H9 (cell line): ENCODE data around the gene RABL3. TPM values are rescaled to one million over a fixed set of nuclear protein-coding genes. Genes with fewer than 3 reads are reported as not detected.

Source experiments
- DNase-seq: peaks from one replicate; pipeline ENCODE4 v3.0.0-alpha.2; 2017
- H2AFZ ChIP-seq: one replicate; pipeline ENCODE4 v1.6.1; 2013; ENCODE audit warnings: mild to moderate bottlenecking, low read length, control low read depth, moderate library complexity
- H2AK5ac ChIP-seq: 2 replicates; pipeline ENCODE4 v1.6.1; 2013; ENCODE audit warnings: low read length, control low read depth, mixed read lengths; ENCODE audit not compliant: insufficient read length
- H2BK120ac ChIP-seq: one replicate; pipeline ENCODE4 v1.6.1; 2013; ENCODE audit warnings: low read depth, mild to moderate bottlenecking, low read length, control low read depth, inconsistent platforms; ENCODE audit not compliant: poor library complexity, severe bottlenecking
- H2BK12ac ChIP-seq: 2 replicates; pipeline ENCODE4 v1.6.1; 2013; ENCODE audit warnings: low read length, control low read depth, mixed read lengths, low read depth; ENCODE audit not compliant: insufficient read length
- H2BK15ac ChIP-seq: 2 replicates; pipeline ENCODE4 v1.6.1; 2013; ENCODE audit warnings: low read depth, low read length, control low read depth
- H2BK20ac ChIP-seq: one replicate; pipeline ENCODE4 v1.6.1; 2013; ENCODE audit warnings: low read depth, mild to moderate bottlenecking, low read length, control low read depth, inconsistent platforms; ENCODE audit not compliant: poor library complexity, severe bottlenecking
- H2BK5ac ChIP-seq: 2 replicates; pipeline ENCODE4 v1.6.1; 2013; ENCODE audit warnings: low read length, control low read depth, mixed read lengths; ENCODE audit not compliant: insufficient read length
- H3K14ac ChIP-seq: 2 replicates; pipeline ENCODE4 v1.6.1; 2013; ENCODE audit warnings: low read length, control low read depth; ENCODE audit not compliant: insufficient read depth
- H3K18ac ChIP-seq: 2 replicates; pipeline ENCODE4 v1.6.1; 2013; ENCODE audit warnings: low read depth, mild to moderate bottlenecking, mixed read lengths, low read length, control low read depth; ENCODE audit not compliant: insufficient read length
- H3K23ac ChIP-seq: 2 replicates; pipeline ENCODE4 v1.6.1; 2013; ENCODE audit warnings: low read length, control low read depth, mixed read lengths, low read depth; ENCODE audit not compliant: insufficient read length
- H3K23me2 ChIP-seq: 2 replicates; pipeline ENCODE4 v1.6.1; 2013; ENCODE audit warnings: low read depth, mild to moderate bottlenecking, mixed read lengths, low read length, control low read depth; ENCODE audit not compliant: insufficient read length, poor library complexity, severe bottlenecking
- H3K27ac ChIP-seq: 2 replicates; pipeline ENCODE4 v1.5.1; 2013; ENCODE audit warnings: low read length, control low read depth, mixed read lengths, low read depth; ENCODE audit not compliant: insufficient read length
- H3K27me3 ChIP-seq: 2 replicates; pipeline ENCODE4 v1.6.1; 2013; ENCODE audit warnings: low read length, control low read depth, inconsistent platforms; ENCODE audit not compliant: insufficient read depth
- H3K4ac ChIP-seq: 2 replicates; pipeline ENCODE4 v1.6.1; 2013; ENCODE audit warnings: low read depth, mild to moderate bottlenecking, control low read depth, inconsistent platforms, low read length, moderate library complexity
- H3K4me1 ChIP-seq: 2 replicates; pipeline ENCODE4 v1.6.1; 2013; ENCODE audit warnings: low read length, control low read depth, inconsistent platforms; ENCODE audit not compliant: insufficient read depth
- H3K4me2 ChIP-seq: 2 replicates; pipeline ENCODE4 v1.6.1; 2013; ENCODE audit warnings: low read length, control low read depth, mixed read lengths; ENCODE audit not compliant: insufficient read length, insufficient read depth
- H3K56ac ChIP-seq: 2 replicates; pipeline ENCODE4 v1.6.1; 2013; ENCODE audit warnings: low read depth, mild to moderate bottlenecking, mixed read lengths, low read length, control low read depth; ENCODE audit not compliant: insufficient read length
- H3K79me1 ChIP-seq: 2 replicates; pipeline ENCODE4 v1.6.1; 2013; ENCODE audit warnings: low read depth, mild to moderate bottlenecking, moderate library complexity, low read length, control low read depth, inconsistent platforms; ENCODE audit not compliant: insufficient read depth, poor library complexity, severe bottlenecking
- H3K79me2 ChIP-seq: 2 replicates; pipeline ENCODE4 v1.6.1; 2013; ENCODE audit warnings: low read length, control low read depth, inconsistent platforms; ENCODE audit not compliant: insufficient read depth
- H3K9ac ChIP-seq: 2 replicates; pipeline ENCODE4 v1.6.1; 2013; ENCODE audit warnings: low read length, control low read depth, mixed read lengths; ENCODE audit not compliant: insufficient read length; ENCODE audit errors: extremely low read depth
- H3K9me3 ChIP-seq: one replicate; pipeline ENCODE4 v1.6.1; 2013; ENCODE audit warnings: low read depth, low read length, inconsistent platforms; ENCODE audit not compliant: control insufficient read depth
- H3T11ph ChIP-seq: one replicate; pipeline ENCODE4 v1.6.1; 2013; ENCODE audit warnings: mild to moderate bottlenecking, low read length, control low read depth, inconsistent platforms
- H4K20me1 ChIP-seq: one replicate; pipeline ENCODE4 v1.6.1; 2013; ENCODE audit not compliant: control insufficient read depth, insufficient read length, insufficient read depth
- H4K5ac ChIP-seq: 2 replicates; pipeline ENCODE4 v1.6.1; 2013; ENCODE audit warnings: low read depth, mild to moderate bottlenecking, mixed read lengths, low read length, control low read depth; ENCODE audit not compliant: insufficient read length
- H4K8ac ChIP-seq: replicated peaks from 2 replicates; pipeline ENCODE4 v1.6.1; 2013; ENCODE audit warnings: low read length, control low read depth, mixed read lengths, low read depth; ENCODE audit not compliant: insufficient read length
- H4K91ac ChIP-seq: 2 replicates; pipeline ENCODE4 v1.6.1; 2013; ENCODE audit warnings: low read depth, mild to moderate bottlenecking, moderate library complexity, mixed read lengths, low read length, control low read depth; ENCODE audit not compliant: insufficient read length
- H3K27ac Mint-ChIP-seq, 3 experiments: 2 replicates in 2 of 3; 3 replicates in 1 of 3; pipeline ENCODE4 v1.8.0; 2020 to 2021; ENCODE audit warnings: mixed read lengths in 3 of 3, mild to moderate bottlenecking in 1 of 3, moderate library complexity in 1 of 3
- H3K27me3 Mint-ChIP-seq: 2 replicates; pipeline ENCODE4 v1.8.0; 2021; ENCODE audit warnings: low read depth, mild to moderate bottlenecking, moderate library complexity, mixed read lengths
- H3K36me3 Mint-ChIP-seq, 3 experiments: 2 replicates in 2 of 3; 3 replicates in 1 of 3; pipeline ENCODE4 v1.8.0; 2020 to 2021; ENCODE audit warnings: low read depth in 3 of 3, mixed read lengths in 3 of 3; ENCODE audit not compliant: insufficient read depth in 1 of 3
- H3K4me1 Mint-ChIP-seq, 2 experiments: 2 replicates each; pipeline ENCODE4 v1.8.0; 2020; ENCODE audit warnings: mixed read lengths in 2 of 2
- H3K4me3 Mint-ChIP-seq, 2 experiments: 2 replicates in 1 of 2; 3 replicates in 1 of 2; pipeline ENCODE4 v1.8.0; 2020 to 2021; ENCODE audit warnings: mild to moderate bottlenecking in 2 of 2, mixed read lengths in 2 of 2, moderate library complexity in 1 of 2
- H3K9me3 Mint-ChIP-seq, 2 experiments: 2 replicates in 1 of 2; 3 replicates in 1 of 2; pipeline ENCODE4 v1.8.0; 2020; ENCODE audit warnings: mild to moderate bottlenecking in 2 of 2, mixed read lengths in 2 of 2, moderate library complexity in 1 of 2
- CTCF ChIP-seq: fragments of 200-600 bp; sonication (generic); conservative IDR thresholded peaks from 3 replicates; pipeline ENCODE4 v1.8.0; 2021; ENCODE audit warnings: antibody characterized with exemption, mild to moderate bottlenecking
- WGBS: extraction: QIAGEN DNeasy Blood & Tissue Kit; methylation state at CpG from one replicate; pipeline ENCODE4 v1.1.7; 2013; ENCODE audit warnings: missing lambda C conversion rate, low lambda C conversion rate, mixed read lengths; ENCODE audit not compliant: insufficient read length; ENCODE audit errors: extremely low coverage; 5-methylcytosine and 5-hydroxymethylcytosine counted together
- total RNA-seq: library from RNA; stranded (reverse); gene quantifications from 2 replicates; pipeline ENCODE4 v1.2.1, GENCODE V29; 2021

Gene RABL3
- total RNA-seq, 1 experiment from 2014 or later, result 26.7 TPM

- H3K14ac ChIP-seq, result no peak overlapping the region
- H2AK5ac ChIP-seq, result no peak overlapping the region
- no peak overlapping the region for H2BK5ac ChIP-seq
- no peak overlapping the region for H3K27ac ChIP-seq
- H3K79me1 ChIP-seq, result no peaks in the 10 kb centered on the region
- H3K18ac ChIP-seq, result no peak overlapping the region
- no peaks in the 10 kb centered on the region for H4K20me1 ChIP-seq
- no peak overlapping the region for H3K23ac ChIP-seq
- no peak overlapping the region for H2AFZ ChIP-seq
- H2BK15ac ChIP-seq, result no peak overlapping the region
- Mint-ChIP-seq H3K4me3 (no peak overlapping the region), H3K9me3 (no peaks in the 10 kb centered on the region), H3K27me3 (no peaks in the 10 kb centered on the region), H3K36me3 (no peaks in the 10 kb centered on the region), H3K27ac (no peak overlapping the region), H3K4me1 (peaks cover 3 to 5% of the 10 kb centered on the region in 2 experiments; a peak in 1 of 4 replicates)
- no peaks in the 10 kb centered on the region for H3K79me2 ChIP-seq
- no peaks in the 10 kb centered on the region for H3K9me3 ChIP-seq
- no peak overlapping the region for H3K4ac ChIP-seq
- no peaks in the 10 kb centered on the region for H3K23me2 ChIP-seq
- no peak overlapping the region for H2BK120ac ChIP-seq
- no peak overlapping the region for H4K8ac ChIP-seq
- DNase-seq, result no peak
- no peak overlapping the region for H3K9ac ChIP-seq
- H3K56ac ChIP-seq, result no peak overlapping the region
- H4K91ac ChIP-seq, result no peak overlapping the region
- no peak overlapping the region for H3T11ph ChIP-seq
- H2BK20ac ChIP-seq, result no peak overlapping the region
- WGBS, result 100% methylated on average over 1 of the region's 1 CpG
- H3K4me1 ChIP-seq, result no peaks in the 10 kb centered on the region
- no peak overlapping the region for H3K4me2 ChIP-seq
- H4K5ac ChIP-seq, result no peak overlapping the region
- no peak for TF ChIP-seq CTCF
- no peaks in the 10 kb centered on the region for H3K27me3 ChIP-seq
- no peak overlapping the region for H2BK12ac ChIP-seq
These were observed 31.9 kb downstream of the RABL3 start for GRCh38 chr3:120710369-120710768.
